ENCODE results near the gene CCL1. TPM values are rescaled to one million over a fixed set of nuclear protein-coding genes. Genes with fewer than 3 reads are reported as not detected.

Gene CCL1
- total and polyA plus RNA-seq, 2 experiments from 2014 or later = not detected

GRCh38 chr17:34377078-34377823, 14.2 kb upstream of the CCL1 start (continued):
- TF ChIP-seq ZNF462 (CRISPR knock-in tag; IDR thresholded peaks at IDR 0.05) = no peak
- no peak for TF ChIP-seq NANOG (IDR thresholded peaks at IDR 0.05; ENCODE audit: borderline replicate concordance)
- no peak for TF ChIP-seq EZH2phosphoT487 (IDR thresholded peaks at IDR 0.05; ENCODE audit: unreplicated experiment)
- no peak for TF ChIP-seq POLR2AphosphoS5 (IDR thresholded peaks at IDR 0.05; ENCODE audit: low read depth)
- no peak for TF ChIP-seq ETS1 (IDR thresholded peaks at IDR 0.05)
- TF ChIP-seq ZNF114 (CRISPR knock-in tag; IDR thresholded peaks at IDR 0.05) = no peak
- TF ChIP-seq CREB1 (CRISPR knock-in tag; IDR thresholded peaks at IDR 0.05; ENCODE audit: low read depth) = no peak
- TF ChIP-seq EZH2 (IDR thresholded peaks at IDR 0.05; ENCODE audit: low read depth, unreplicated experiment) = no peak
- no peak for TF ChIP-seq REST (IDR thresholded peaks at IDR 0.05; ENCODE audit: unreplicated experiment)
